Panc1 (cell line): ENCODE measurements around the gene CMYA5.

Experiments
- SIN3A ChIP-seq: IDR thresholded peaks from 2 replicates; pipeline ENCODE4 v1.6.1; 2012; ENCODE audit warnings: low read depth, mild to moderate bottlenecking, low read length, moderate library complexity, borderline replicate concordance; ENCODE audit not compliant: insufficient read depth
- TF ChIP-seq, protein P1 (sequence below): fragments of 450-650 bp; IDR thresholded peaks from 2 replicates; pipeline ENCODE4 v1.5.1; 2017; ENCODE audit warnings: mild to moderate bottlenecking

DNA sequence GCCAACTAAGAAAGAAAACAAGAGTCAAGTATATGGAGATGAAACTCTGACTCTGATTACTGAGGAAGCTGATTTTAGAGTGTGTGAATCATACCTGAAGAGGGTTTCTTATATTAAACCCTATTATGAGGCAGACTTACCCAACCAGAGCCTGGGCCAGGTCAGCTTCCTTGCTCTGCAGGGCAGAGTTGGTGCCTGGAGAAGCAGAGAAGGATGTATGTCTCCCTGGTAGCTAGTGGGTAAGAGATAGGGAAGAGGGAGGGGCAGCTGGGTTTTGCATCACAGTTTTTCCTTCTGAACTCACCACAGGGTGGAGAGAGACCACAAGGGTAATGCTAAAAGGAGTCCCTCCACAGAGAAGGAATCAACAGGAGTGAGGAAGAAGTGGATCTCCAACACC lies 104.1 kb downstream of the CMYA5 start:
- TF ChIP-seq, protein P1, sequence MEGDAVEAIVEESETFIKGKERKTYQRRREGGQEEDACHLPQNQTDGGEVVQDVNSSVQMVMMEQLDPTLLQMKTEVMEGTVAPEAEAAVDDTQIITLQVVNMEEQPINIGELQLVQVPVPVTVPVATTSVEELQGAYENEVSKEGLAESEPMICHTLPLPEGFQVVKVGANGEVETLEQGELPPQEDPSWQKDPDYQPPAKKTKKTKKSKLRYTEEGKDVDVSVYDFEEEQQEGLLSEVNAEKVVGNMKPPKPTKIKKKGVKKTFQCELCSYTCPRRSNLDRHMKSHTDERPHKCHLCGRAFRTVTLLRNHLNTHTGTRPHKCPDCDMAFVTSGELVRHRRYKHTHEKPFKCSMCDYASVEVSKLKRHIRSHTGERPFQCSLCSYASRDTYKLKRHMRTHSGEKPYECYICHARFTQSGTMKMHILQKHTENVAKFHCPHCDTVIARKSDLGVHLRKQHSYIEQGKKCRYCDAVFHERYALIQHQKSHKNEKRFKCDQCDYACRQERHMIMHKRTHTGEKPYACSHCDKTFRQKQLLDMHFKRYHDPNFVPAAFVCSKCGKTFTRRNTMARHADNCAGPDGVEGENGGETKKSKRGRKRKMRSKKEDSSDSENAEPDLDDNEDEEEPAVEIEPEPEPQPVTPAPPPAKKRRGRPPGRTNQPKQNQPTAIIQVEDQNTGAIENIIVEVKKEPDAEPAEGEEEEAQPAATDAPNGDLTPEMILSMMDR, result no peak
- no peak for TF ChIP-seq SIN3A
